KMS-11 (cell line): ENCODE data around the gene HOXB13.

Experiments
- H2AFZ ChIP-seq: fragments of 200-600 bp; sonication (generic); 2 replicates; pipeline ENCODE4 v1.6.1; 2016; ENCODE audit warnings: antibody characterized with exemption, mixed run types, low read depth
- H3K27ac ChIP-seq: fragments of 200-600 bp; sonication (generic); 2 replicates; pipeline ENCODE4 v1.6.1; 2016; ENCODE audit warnings: mild to moderate bottlenecking, mixed run types
- H3K27me3 ChIP-seq: fragments of 200-600 bp; sonication (generic); 2 replicates; pipeline ENCODE4 v1.6.1; 2017; ENCODE audit warnings: mild to moderate bottlenecking, low read depth, mixed run types, moderate library complexity; ENCODE audit not compliant: insufficient read depth
- H3K36me3 ChIP-seq: fragments of 200-600 bp; sonication (generic); 2 replicates; pipeline ENCODE4 v1.6.1; 2017; ENCODE audit warnings: mild to moderate bottlenecking, mixed run types; ENCODE audit not compliant: insufficient read depth
- H3K4me1 ChIP-seq: fragments of 200-600 bp; sonication (generic); 2 replicates; pipeline ENCODE4 v1.6.1; 2016; ENCODE audit warnings: mild to moderate bottlenecking, low read depth, mixed run types; ENCODE audit not compliant: poor library complexity, severe bottlenecking
- H3K4me2 ChIP-seq: fragments of 200-600 bp; sonication (generic); 2 replicates; pipeline ENCODE4 v1.7.0; 2016; ENCODE audit warnings: mild to moderate bottlenecking, mixed run types
- H3K4me3 ChIP-seq: fragments of 200-600 bp; sonication (generic); IDR thresholded peaks from 2 replicates; pipeline ENCODE4 v1.6.1; 2017; ENCODE audit warnings: low read depth, low read length, mixed read lengths; ENCODE audit not compliant: insufficient read depth
- H3K79me2 ChIP-seq: fragments of 200-600 bp; sonication (generic); 2 replicates; pipeline ENCODE4 v1.6.1; 2016; ENCODE audit warnings: low read depth, mixed run types; ENCODE audit not compliant: insufficient read depth
- H3K9ac ChIP-seq: fragments of 200-600 bp; sonication (generic); 2 replicates; pipeline ENCODE4 v1.6.1; 2016; ENCODE audit warnings: mild to moderate bottlenecking, mixed run types
- H4K20me1 ChIP-seq: fragments of 200-600 bp; sonication (generic); 2 replicates; pipeline ENCODE4 v1.6.1; 2016; ENCODE audit warnings: mild to moderate bottlenecking, mixed run types; ENCODE audit not compliant: insufficient read depth
- CTCF ChIP-seq: fragments of 200-600 bp; sonication (generic); conservative IDR thresholded peaks from 2 replicates; pipeline ENCODE4 v1.6.1; 2017; ENCODE audit warnings: low read depth, mild to moderate bottlenecking, antibody characterized with exemption, low read length, moderate library complexity, mixed read lengths

Gene HOXB13

DNA sequence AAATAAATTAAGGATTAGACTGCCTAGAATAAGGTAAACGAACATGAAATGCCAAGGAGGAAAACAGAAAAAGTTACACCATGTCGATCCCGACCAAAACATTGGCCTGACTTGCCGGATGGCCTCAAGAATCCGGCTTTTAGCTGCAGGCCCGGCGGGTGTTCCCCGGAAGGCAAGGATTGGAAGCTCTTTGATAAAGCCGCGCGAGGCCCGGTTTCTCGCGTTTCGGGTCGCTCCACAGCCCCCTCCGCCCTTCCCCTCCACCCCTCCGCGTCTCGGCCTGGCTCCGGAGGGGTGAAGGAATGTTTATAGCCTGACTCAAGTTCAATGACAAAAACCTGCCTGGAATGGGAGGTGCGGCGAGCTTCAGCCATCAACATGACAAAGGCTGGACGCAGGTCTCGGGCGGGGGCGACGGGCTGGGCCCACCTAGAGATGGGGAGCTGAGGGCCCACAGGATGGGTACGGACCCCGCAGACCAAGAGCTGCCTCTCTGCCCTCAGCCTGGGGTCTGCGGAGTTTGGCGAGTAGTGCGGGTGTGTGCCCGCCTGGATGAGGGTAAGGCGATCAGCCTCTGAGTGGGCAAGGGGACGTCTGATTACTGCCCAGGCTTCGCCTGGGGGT lies 8.8 kb downstream of the HOXB13 start:
- Histone ChIP-seq H2AFZ (peak overlapping the region; percentile 37; the same call in 1 of the 2 replicates), H3K4me2 (peak overlapping the region; percentile 62; the same call in 1 of the 2 replicates), H3K9ac (no peak overlapping the region), H3K36me3 (no peaks in the 10 kb centered on the region), H3K4me1 (peaks cover 26% of the 10 kb centered on the region), H3K27me3 (no peaks in the 10 kb centered on the region; the same call in 1 of the 2 replicates), H3K79me2 (no peaks in the 10 kb centered on the region), H3K4me3 (no peak overlapping the region), H3K27ac (no peak overlapping the region), H4K20me1 (no peaks in the 10 kb centered on the region; the same call in 1 of the 2 replicates)
- no peak for TF ChIP-seq CTCF

DNA sequence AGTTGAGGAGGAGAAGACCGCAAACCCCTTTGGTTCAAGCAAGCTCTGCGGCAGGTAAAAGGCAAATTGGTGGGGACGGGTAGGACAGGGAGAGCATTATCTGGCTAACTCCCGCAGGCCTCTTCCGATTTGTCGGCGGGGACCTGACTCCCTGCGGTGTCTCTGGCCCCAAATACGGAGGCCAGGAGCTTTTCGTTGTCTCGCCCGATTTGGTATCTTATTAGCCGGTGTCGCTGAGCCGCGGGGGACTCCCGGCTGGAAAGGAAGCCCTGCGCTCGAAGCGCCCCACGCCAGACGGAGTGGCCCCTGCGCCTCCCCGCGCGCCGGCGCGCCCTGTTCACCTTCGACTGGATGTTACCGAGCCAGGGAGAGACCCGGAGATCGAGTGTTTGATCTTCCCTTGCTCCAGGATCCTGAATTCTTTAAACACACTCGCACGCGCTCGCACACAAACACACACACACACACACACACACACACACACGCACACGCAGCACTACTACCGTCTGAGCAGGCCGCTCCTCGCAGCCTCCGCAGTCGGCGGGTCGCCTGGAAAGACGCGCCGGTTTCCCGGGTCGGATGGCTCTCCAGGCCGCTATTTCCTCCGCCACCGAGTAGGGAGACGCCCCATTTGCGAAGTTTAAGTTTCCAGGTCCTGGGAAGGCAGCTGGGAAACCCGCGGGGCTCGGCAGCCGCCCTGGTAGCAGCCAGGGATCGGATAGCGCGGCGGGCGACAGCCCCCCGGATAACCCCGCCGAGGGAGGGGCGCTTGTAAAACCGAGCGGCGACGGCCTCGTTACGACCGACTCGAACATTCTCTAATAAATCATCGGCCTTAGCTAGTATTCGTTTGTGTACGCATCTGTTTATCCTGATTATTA lies 9.5 kb downstream of the HOXB13 start:
- H4K20me1 ChIP-seq = no peaks in the 10 kb centered on the region
- H3K4me2 ChIP-seq = no peak overlapping the region
- no peaks in the 10 kb centered on the region for H3K36me3 ChIP-seq
- H3K4me3 ChIP-seq = no peak overlapping the region
- TF ChIP-seq CTCF = no peak
- no peaks in the 10 kb centered on the region for H3K79me2 ChIP-seq
- no peak overlapping the region for H3K9ac ChIP-seq
- no peaks in the 10 kb centered on the region; the same call in 1 of the 2 replicates for H3K27me3 ChIP-seq
- H3K4me1 ChIP-seq = peaks cover 22% of the 10 kb centered on the region
- no peak overlapping the region for H2AFZ ChIP-seq
- H3K27ac ChIP-seq = no peak overlapping the region

GRCh38 chr17:48718227-48718760 lies 10.3 kb downstream of the HOXB13 start:
- H3K27ac ChIP-seq = no peak overlapping the region

More at GRCh38 chr17:48718227-48718760, 10.3 kb downstream of the HOXB13 start:
- Histone ChIP-seq H3K4me2 (no peak overlapping the region), H3K79me2 (no peaks in the 10 kb centered on the region), H3K27me3 (no peaks in the 10 kb centered on the region; the same call in 1 of the 2 replicates), H4K20me1 (no peaks in the 10 kb centered on the region), H3K36me3 (no peaks in the 10 kb centered on the region), H3K4me1 (peaks cover 22% of the 10 kb centered on the region), H3K4me3 (no peak overlapping the region), H3K9ac (no peak overlapping the region), H2AFZ (no peak overlapping the region)
- TF ChIP-seq CTCF = no peak
